Kidney (tissue), 14 donors: Measurements from ENCODE around the gene SPIRE1. TPM values are rescaled to one million over a fixed set of nuclear protein-coding genes. Genes with fewer than 3 reads are reported as not detected.

Experiments used
- DNase-seq, 5 donors: peaks; one replicate each; pipeline ENCODE4 v3.0.0-alpha.2; 2013 to 2020
- FAIRE-seq: peaks from 2 replicates; lab custom pipeline; 2012; peaks lifted over from hg19 to GRCh38; lab: Jason Lieb, UNC
- H3K27ac ChIP-seq, 2 donors: one replicate each; pipeline ENCODE4 v1.7.0; 2013; ENCODE audit warnings: low read depth in 2 of 2, low read length in 2 of 2, inconsistent platforms in 1 of 2
- H3K27me3 ChIP-seq: one replicate; pipeline ENCODE4 v1.7.1; 2013; ENCODE audit warnings: low read length, inconsistent platforms; ENCODE audit not compliant: control insufficient read depth, insufficient read depth
- H3K36me3 ChIP-seq, 3 donors: one replicate each; pipeline versions ENCODE4 v1.7.0 to v1.7.1; 2013; ENCODE audit warnings: low read length in 3 of 3, control low read depth in 1 of 3, inconsistent platforms in 1 of 3; ENCODE audit not compliant: insufficient read depth in 3 of 3, control insufficient read depth in 2 of 3
- H3K4me1 ChIP-seq, 3 donors: one replicate each; pipeline versions ENCODE4 v1.7.0 to v1.7.1; 2013; ENCODE audit warnings: low read length in 3 of 3, inconsistent platforms in 1 of 3, low read depth in 1 of 3; ENCODE audit not compliant: control insufficient read depth in 2 of 3, insufficient read depth in 2 of 3
- H3K4me3 ChIP-seq, 3 donors: one replicate each; pipeline versions ENCODE4 v1.7.0 to v1.8.1; 2013; ENCODE audit warnings: low read length in 3 of 3, control low read depth in 1 of 3, inconsistent platforms in 1 of 3
- H3K9ac ChIP-seq, 3 donors: one replicate each; pipeline versions ENCODE4 v1.7.0 to v1.7.1; 2013; ENCODE audit warnings: low read length in 3 of 3, control low read depth in 1 of 3, inconsistent platforms in 1 of 3
- H3K9me3 ChIP-seq, 3 donors: one replicate each; pipeline versions ENCODE4 v1.7.0 to v1.7.1; 2013; ENCODE audit warnings: low read length in 3 of 3, control low read depth in 1 of 3, inconsistent platforms in 1 of 3; ENCODE audit not compliant: control insufficient read depth in 2 of 3, insufficient read depth in 1 of 3
- CTCF ChIP-seq: IDR thresholded peaks from 3 replicates; pipeline ENCODE4 v1.5.1; 2012; ENCODE audit warnings: mild to moderate bottlenecking, moderate library complexity, borderline replicate concordance; ENCODE audit not compliant: insufficient read depth; ENCODE audit errors: extremely low read depth
- intact Hi-C: fragments of 100-400 bp; cut with DNase I; formaldehyde crosslinking; loops from one replicate; pipeline ENCODE4 v1.11.1; 2022
- polyA plus RNA-seq: library from polyadenylated mRNA; stranded (reverse); fragments of 350-450 nt; fragmentation: Illumina TruSeq; extraction: RNeasy Lipid Tissue Mini Kit (QIAGEN cat#74804); gene quantifications from one replicate; pipeline ENCODE4 v1.2.3, GENCODE V29; 2014; ENCODE audit warnings: low read depth, low replicate concordance; ENCODE audit not compliant: insufficient read depth
- total RNA-seq: library from RNA; stranded (reverse); fragmentation: NEBNext Ultra II Directional; extraction: Animal tissue kit (Norgen Biotek cat#: 25700); gene quantifications from one replicate; pipeline ENCODE4 v1.2.1, GENCODE V29; 2021
- donor health status: control.
- donor health status: control.
- donor health status: control.
- donor health status: control.
- donor health status: control.
- donor health status: DM: yes; HTN: yes; CAD: no.
- donor health status: Normal renal cell carcinoma (clear cell type).

Gene SPIRE1
- total and polyA plus RNA-seq, 2 donors from 2014 or later: 12.3 to 35.1 TPM

- no peaks in the 10 kb centered on the region for H3K27me3 ChIP-seq
- DNase-seq (no peak), FAIRE-seq (no peak)
- H3K4me3 ChIP-seq: no peak overlapping the region
- TF ChIP-seq CTCF: no peak
- H3K36me3 ChIP-seq: no peaks in the 10 kb centered on the region
- no peak overlapping the region for H3K27ac ChIP-seq
- no peaks in the 10 kb centered on the region for H3K9me3 ChIP-seq
- peaks cover 0 to 5% (median 0%) of the 10 kb centered on the region in 3 donors for H3K4me1 ChIP-seq
- intact Hi-C loops: no loop called here
- no peak overlapping the region for H3K9ac ChIP-seq
Observed at GRCh38 chr18:12518326-12518725, 139.6 kb downstream of the SPIRE1 start.

DNA sequence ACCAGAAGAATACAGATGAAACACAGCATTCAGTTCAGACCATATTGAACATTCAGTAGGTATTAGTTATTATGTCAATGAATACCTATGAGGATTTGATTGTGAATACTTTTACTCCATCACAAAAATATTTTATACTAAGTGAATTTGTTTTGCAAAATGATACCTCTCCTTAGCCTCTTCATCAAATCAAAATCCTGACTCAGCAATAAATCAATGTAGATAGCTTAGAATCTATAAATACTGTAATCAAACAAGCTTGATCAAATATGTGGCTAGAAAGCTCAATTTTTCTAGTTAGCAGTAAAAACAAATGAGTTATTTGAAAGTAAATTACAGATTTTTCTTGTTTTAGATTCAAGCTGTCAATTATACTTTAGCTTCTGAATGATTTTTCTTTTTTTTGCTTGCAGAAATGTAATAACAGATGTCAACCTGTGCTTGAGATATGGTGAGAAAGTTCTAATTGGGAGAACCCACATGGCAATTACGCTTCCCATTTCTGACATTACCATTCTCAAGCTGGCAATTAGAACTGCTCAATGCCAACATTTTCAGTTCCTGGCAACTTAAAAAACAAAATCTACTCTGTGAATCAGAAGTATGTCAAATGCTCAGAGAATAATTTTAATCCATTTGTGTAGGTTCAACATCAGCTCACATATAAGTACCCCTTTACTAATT, 140.6 kb downstream of the SPIRE1 start:
- no peaks in the 10 kb centered on the region for H3K9me3 ChIP-seq
- peaks cover 0 to 5% (median 0%) of the 10 kb centered on the region in 3 donors for H3K4me1 ChIP-seq
- no peaks in the 10 kb centered on the region for H3K27me3 ChIP-seq
- TF ChIP-seq CTCF: no peak
- no peak overlapping the region for H3K27ac ChIP-seq
- FAIRE-seq (no peak), DNase-seq (no peak)
- H3K4me3 ChIP-seq: no peak overlapping the region
- H3K9ac ChIP-seq: no peak overlapping the region
- H3K36me3 ChIP-seq: no peaks in the 10 kb centered on the region
- intact Hi-C loops: no loop called here

DNA sequence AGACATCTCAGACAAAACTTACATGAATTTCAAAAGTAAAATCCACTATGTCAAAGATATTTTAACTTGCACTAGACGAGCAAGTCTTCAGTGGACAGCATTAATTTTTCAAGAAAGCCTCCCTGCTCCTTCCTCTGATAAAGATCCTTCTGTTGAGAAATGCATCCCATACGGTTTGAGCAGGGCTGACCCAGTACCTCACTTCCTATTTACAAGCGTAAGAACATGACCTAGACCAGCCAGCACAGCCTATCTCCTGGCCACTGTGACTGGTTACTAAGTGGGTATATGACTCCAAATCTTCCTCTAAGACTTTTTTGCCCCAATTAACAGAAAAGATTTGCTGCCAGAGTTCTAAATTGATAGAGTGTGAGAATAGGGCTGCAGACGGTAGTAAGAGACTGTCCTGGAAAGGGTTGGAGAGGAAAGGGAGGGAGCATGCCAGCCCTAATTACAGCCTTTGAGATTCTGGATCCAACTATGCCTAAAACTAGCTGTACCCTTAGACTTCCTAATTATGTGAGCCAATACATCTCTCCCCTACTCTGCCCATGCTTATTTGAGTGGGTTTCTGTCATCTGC, 141.8 kb downstream of the SPIRE1 start:
- intact Hi-C loops: no loop called here
- Histone ChIP-seq H3K9me3 (no peaks in the 10 kb centered on the region), H3K4me3 (no peak overlapping the region), H3K36me3 (peaks cover 0 to under 1% (median 0%) of the 10 kb centered on the region in 3 donors), H3K4me1 (peaks cover 0 to 5% (median 0%) of the 10 kb centered on the region in 3 donors), H3K27me3 (no peaks in the 10 kb centered on the region), H3K9ac (no peak overlapping the region), H3K27ac (no peak overlapping the region)
- DNase-seq: no peak
- no peak for TF ChIP-seq CTCF
- FAIRE-seq: no peak
